Measurements from ENCODE around the gene MAST4.

MAST4 gene

DNA sequence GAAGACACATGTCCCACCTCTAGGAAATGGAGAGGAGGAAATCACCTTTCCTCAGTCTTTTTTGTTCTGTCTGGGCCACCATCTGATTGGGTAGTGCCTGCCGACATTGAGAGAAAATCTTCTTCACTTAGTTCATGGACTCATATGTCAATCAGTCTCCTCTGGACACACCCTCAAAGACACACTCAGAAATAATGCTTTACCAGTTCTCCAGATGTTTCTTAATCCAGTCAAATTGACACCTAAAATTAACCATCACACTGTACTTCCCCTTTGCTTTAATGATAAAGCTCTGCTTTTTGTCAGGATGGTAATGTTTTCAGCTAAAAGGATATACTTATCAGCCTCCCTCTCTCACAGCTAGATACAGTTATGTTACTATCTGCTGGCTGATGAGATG lies 333.1 kb downstream of the MAST4 start:
- DNase-seq = no peak

GRCh38 chr5:66929995-66930394 lies 333.8 kb downstream of the MAST4 start:
- DNase-seq = no peak

GRCh38 chr5:66931651-66932050 lies 335.5 kb downstream of the MAST4 start:
- DNase-seq = no peak

GRCh38 chr5:66932457-66932856 lies 336.3 kb downstream of the MAST4 start:
- DNase-seq = no peak

- no peak for DNase-seq
These were observed 336.9 kb downstream of the MAST4 start for GRCh38 chr5:66933066-66933465.

DNA sequence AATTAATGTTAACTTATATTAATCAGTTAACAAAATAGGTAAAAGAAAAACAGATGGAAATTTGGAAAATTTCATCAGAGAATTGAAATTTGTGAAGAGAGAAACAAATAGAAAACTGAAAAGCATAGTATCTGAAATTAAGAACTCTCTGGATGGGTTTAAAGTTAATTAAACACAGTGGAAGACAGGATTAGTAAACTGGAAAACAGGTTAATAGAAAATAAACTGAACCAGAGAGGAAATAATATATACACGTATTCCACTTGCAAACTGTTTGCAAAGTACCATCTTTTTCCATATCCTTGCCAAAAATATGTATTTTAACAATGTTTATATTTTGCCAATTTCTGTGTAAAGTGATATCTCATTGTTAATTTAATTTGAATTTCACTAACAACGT lies 342.9 kb downstream of the MAST4 start:
- DNase-seq = no peak

DNA sequence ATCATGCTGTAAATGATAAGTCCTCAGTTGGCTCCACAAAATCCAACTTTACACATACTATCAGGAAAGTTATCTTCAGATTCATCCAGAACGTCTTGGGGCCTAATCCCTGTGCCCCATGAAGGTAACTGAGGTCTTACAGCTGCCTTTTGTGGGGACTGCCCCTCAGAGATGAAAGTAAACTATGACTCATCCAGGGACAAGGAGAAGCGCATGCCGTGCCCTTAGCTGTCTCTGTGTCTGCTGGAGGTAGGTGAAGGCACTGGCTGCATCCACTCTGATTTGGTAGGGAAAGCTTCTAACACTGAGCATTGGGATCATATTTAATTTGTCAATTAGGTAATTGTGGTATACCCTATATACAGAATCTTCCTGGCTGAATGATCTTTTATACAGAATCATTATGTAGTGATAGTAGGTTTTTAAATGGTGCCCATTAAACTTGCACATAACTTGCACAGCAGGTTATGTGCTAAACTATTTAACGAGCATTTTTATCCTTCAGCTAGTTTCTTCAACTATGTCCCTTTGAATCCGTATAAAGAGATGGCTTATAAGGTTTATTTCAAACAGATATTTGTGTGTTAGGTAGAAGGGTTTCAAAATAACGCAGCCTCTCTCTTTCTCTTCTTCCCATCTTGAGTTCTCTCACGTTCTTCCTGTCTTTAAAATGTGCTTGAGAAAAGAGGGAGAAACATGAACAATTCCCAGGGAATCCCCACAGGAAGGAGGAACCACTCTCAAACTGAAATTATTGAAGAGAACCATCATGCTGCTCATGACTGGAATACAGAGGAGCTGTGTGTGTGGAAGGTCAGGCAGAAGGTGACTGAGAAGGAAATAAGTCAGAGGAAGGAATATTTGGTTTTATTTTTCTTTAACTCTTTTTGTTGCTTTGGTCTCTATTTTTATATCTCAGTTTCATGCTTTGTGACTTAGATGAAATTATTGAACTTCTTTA lies 349.5 kb downstream of the MAST4 start:
- DNase-seq = no peak

DNA sequence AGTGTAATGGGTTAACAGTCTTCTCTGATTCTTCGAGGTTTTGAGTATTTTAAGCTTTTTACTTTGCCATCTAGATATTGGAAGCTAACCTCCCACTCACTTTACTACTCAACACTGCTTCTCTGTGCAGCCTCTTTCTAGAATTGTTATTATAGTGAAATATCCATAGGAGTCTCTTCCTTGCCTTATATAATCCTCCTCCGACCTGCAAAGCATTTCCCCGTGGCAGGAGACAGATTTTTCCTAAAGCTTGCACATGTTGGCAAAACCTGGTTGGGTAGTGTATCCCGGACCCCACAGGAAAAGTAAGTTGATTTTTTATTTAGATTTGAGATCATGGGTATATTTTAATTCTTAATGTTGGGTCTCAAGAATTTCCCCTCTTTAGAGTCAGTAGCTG lies 351.3 kb downstream of the MAST4 start:
- DNase-seq = no peak

DNA sequence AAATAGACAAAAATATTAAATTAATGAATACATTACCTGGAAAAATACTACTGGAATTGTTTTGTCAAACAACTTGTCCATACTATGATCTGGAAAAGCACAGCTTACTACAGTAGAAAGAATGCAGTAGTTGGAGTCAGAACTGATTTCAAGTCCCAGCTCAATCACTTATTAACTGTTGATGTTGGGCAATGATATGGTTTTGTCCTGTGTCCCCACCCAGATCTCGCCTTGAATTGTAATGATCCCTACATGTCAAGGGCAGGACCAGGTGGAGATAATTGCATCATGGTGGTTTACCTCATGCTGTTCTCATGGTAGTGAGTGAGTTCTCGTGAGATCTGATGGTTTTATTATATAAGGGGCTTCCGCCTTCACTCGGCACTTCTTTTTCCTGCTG lies 352.9 kb downstream of the MAST4 start:
- no peak for DNase-seq

DNA sequence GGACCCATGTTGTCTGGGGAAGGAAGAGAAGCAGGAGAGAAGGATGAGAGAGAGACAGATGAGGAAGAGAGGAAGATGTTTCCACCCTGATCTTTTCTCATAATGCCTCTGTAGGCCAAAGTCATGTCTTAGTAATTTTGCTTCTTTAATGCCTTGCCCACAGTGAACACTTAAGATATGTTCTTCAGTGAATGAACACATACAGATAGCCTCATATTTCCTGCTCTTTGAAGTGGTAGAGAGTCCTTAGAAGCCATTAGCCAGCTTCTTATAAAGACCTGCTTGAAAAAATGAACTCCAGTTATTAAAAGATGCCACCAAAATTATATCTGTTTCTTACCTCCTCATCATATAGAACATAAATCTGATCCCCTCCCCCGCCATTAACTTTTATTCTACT lies 356.0 kb downstream of the MAST4 start:
- no peak for DNase-seq

GRCh38 chr5:66956439-66956838 lies 360.2 kb downstream of the MAST4 start:
- DNase-seq = no peak

GRCh38 chr5:66958201-66958979 lies 362.2 kb downstream of the MAST4 start:
- no peak for DNase-seq

GRCh38 chr5:66958980-66959641 lies 362.9 kb downstream of the MAST4 start:
- DNase-seq = no peak

DNA sequence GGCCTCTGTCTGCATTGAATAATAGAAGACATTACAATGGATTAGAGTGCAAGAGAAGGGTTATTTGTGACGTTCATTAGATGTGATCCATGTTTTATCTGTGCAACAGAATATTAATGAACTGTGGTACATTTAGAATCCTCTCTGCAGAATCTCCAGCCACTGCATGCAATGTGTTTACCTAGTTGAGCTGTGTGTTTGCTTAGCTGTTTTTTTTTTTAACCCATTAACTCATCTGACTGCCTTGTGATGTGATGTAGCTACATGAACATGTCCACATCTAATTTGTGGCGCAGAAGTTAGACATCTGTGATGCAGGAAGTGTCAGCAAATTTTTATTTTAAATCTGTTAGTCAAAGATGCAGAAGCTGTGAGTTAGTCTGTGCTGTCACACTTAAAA lies 363.5 kb downstream of the MAST4 start:
- DNase-seq = no peak

GRCh38 chr5:66960369-66961137 lies 364.4 kb downstream of the MAST4 start:
- DNase-seq = no peak

DNA sequence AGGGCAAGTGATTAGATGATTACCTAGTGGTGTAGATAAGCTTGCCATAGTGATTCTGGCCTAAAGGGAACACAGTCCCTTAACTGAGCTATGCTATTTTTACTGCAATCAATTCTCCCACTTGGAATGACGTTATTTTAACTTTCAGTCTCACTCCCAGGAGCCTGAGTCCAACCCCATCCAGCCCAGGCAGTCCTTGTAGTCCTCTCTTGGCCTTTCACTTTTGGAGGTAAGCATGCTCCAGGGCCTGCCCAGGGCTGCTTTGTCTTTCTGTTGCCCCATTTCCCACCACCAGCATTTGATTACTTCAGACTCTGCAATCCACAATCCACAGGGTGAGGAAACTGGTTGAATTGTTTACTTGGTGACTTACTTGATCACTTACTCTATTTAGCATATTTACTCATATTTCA lies 367.4 kb downstream of the MAST4 start:
- no peak for DNase-seq

- no peak for DNase-seq
These were observed 370.2 kb downstream of the MAST4 start for GRCh38 chr5:66966439-66966838.

DNA sequence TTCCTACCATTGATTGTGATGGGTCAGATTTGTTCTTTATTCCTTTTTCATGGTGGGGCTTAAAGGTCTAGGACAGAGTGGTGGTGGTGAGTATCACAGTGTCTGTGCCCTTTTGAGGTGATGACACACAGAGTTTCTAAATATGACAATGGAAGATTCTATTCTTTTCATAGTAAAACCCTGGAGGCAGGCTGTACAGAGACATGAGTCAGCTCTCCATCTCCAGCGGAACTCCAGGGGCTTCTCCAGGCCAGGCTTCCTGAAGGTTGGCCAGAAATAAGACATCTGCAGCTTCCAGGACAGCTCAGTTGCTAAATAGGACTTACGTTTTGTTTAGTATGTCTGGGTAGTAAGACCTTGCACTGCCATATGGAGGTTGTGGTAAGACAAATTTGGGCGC lies 370.9 kb downstream of the MAST4 start:
- DNase-seq = no peak

- DNase-seq = no peak
These were observed 371.7 kb downstream of the MAST4 start for GRCh38 chr5:66967826-66968262.

- DNase-seq = no peak
These were observed 373.3 kb downstream of the MAST4 start for GRCh38 chr5:66969484-66969883.

DNA sequence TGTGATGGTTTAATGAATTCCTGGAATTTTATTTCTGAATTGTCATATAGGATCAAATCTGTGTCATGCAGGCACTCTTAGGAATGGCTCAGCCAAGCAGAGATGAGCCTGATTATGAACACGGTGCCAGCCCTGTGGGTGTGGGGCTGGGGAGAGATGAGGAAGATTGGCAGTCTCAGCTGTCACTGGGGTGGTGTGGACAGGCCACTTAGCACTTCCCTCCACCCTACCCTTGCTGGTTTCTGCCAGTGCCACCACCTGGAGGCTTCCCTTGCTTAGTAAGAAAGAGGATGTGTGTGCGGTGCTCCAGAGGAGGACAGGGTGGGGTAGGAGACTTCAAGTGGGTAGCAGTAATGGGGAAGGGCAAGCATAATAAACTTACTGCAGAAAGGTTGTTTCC lies 373.8 kb downstream of the MAST4 start:
- DNase-seq = no peak

DNA sequence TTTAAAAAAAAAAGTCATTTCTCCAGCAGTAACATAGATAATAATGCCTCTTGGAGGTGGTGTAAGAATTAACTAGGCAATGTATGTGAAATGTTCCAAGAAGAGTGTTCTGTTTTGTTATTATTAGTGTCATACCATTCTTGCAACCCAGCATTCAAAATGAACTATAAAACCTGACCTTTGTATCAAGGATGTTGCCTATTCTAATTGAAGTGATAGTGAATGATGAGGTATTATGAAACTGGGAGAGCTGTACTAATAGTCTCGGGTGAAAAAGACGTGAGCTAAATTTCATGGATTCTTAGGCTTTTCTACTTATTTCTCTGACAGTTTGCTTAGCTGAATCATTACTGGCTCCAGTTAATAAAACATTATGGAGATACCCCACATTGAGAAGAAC lies 375.8 kb downstream of the MAST4 start:
- no peak for DNase-seq

DNA sequence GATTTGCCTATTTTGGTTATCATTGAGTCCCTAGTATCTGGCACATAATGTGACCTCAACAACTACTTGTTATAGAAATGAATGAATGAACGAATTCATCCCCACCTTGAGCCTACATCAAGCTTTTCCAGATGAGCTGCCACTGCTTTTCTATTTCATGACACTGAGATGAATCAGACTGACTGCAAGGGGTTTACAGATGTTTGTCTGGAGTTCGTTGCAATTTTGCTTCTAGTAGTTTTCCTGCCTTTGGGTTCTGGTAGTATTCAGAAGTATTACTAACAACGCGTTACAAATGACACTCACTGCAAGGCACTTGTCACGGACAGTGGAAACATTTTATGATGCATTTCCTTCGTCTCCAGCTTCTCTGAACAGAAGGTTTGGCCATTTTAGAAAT lies 378.1 kb downstream of the MAST4 start:
- no peak for DNase-seq

All from SIG-M5 (cell line).